HS-5 (cell line): ENCODE measurements around the gene KIAA1328.
"Not testable (repeated sequence)": the region's sequence is repeated elsewhere in the genome, so short reads cannot be mapped to it uniquely, and the experiment has no call there.

ENCODE experiments used
- DNase-seq: peaks from one replicate; pipeline ENCODE4 v3.0.0-alpha.2; 2012; ENCODE audit warnings: low read depth

Gene KIAA1328

DNA sequence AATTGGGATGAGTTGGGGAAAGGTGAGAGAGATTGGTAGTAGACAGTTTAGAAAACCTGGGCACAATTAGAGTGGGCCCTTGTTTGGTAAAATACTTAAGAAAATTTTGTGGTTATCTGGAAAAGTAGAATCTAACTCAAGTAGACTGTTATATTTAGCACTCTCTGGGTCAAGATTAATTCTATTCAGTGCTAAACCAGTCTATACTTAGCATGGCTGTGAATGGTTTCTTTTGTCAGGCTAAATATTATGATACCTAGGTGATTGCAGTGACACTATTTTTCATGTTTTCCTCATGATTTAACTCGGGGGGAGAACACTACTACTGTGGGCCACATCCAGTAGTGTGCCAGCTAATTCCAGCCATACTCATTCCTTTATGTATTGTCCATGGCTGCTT, 58.9 kb downstream of the KIAA1328 start:
- DNase-seq = no peak

DNA sequence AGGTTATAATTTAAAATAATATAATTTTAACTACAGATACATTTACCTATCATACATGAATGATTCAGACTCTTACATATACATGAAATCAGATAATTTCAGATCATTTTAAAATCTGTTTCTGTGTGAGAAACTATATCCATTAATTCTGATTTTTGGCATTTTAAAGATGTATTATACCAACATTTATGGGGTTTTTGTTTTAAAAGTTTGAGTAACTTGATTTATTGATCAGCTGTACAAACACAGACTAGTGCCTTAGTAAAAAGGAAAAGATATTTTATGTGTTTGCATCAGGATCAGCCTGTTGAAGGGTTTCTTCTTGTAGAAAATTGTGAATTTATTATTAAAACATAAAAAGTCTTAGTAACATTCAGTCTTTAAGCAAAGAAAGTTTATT, 59.9 kb downstream of the KIAA1328 start:
- no peak for DNase-seq

DNA sequence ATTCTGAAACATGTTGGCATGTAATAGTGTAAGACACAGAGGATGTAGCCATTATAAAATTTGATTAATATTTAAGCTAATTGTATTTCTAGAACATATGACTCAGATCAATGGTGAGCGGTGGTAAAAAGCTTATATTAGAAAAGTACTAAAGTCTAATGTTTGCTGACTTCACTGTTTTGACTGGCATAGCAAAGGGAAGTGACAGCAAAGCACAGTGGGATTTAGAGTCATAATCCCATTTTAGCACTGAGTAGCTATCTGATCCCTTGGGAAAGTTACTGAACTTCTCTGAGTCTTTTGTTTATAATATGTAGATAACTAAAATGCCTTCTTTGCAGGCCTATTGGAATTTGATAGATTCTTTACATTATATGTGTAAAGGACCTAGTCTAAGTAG, 60.4 kb downstream of the KIAA1328 start:
- no peak for DNase-seq

DNA sequence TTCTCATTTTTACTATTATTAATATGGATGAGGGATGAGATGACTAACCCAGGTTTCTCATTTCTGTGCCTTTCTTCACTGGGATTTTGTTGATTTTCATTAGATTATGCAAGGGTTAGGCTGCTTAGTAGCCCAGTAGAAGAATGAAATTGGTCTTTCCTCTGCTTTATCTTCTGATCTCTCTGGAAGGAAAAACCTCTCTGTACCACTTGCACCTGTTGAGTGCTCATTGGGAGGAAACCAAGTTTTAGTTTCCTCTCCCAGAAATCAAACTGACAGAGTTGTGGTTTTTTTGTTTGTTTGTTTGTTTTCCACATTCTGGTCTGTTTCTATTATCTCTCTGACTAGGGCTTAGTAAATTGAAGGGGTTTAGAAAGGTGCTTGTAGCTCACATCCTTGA, 60.8 kb downstream of the KIAA1328 start:
- no peak for DNase-seq

DNA sequence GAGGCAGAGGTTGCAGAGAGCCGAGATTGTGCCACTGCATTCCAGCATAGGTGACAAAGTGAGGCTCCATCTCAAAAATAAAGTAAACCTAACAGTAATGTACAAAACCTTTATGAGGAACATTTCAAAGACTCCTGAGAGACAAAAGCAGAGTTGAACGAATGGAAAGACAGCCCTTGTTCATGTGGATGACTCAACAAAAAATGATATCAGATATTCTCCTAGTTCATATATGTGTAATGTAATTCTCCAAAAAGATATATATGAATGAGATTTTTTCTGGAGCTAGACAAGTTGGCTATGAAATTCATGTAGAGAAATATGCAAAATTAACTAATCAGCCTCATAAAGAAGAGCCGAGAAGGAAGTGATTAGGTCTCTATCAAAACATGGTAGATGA, 61.7 kb downstream of the KIAA1328 start:
- no peak for DNase-seq

DNA sequence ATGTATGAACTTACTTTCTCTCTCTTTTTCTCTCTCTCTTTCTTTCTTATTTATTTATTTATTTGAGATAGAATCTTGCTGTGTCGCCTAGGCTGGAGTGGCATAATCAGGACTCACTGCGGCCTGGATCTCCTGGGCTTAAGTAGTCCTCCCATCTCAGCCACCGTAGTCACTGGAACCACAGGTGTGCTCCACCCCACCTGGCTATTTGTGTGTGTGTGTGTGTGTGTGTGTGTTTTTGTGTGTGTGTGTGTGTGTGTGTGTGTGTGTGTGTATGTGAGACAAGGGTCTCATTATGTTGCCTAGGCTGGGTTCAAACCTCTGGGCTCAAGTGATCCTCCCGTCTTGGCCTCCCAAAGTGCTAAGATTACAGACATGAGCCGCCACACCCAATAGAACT, 64.3 kb downstream of the KIAA1328 start:
- DNase-seq = no peak

DNA sequence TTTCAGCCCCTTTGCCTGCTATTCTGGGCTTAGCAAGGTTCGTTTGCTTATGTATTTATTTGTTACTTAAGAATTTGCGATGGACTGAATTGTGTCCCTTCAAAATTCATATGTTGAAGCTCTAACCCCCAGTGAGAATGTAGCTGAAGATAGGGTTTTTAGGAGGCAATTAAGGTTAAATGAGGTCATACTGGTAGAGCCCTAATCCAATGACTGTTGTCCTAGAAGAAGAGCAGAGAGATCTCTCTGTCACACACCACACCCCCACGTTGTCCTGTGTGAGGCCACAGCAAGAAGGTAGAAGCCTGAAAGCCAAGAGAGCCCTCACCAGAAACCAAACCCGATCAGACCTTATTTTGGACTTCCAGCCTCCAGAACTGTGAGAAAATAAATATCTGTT, 66.7 kb downstream of the KIAA1328 start:
- no peak for DNase-seq

DNA sequence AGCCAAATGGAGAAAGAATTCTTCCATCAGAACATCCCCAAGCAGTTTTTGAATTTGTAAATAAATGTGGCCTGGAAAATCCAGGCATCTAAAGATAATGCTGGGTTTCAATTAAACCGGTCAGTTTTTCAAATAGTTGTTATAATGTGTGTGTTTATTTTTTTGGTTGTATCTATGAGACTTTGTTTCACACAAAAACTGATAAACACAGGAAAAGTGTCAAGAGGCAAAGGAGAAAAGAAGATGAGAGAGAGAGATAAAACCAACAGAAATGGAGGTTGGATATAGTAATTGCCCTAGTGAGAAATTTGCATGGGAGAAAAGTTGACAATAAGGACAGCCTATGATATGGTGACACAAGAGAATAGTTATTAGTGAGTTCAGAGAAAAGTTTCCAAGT, 68.3 kb downstream of the KIAA1328 start:
- DNase-seq = no peak

DNA sequence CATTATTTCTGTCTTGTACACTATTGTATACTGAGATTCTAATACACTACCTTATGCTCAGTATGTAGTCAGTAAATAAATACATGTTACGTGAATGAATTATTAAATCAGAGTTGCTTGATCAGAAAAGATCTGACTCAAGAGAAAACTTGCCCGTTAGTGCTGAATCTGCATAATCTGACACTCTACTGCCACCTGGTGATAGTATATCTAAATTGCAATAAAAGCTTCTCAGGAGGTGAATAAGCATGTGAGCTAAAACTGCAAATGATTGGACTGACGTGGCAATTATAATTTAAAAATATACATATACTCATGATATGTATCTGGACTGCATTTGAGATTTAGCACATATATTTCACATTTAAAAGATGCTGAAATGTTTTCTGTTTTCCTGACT, 70.4 kb downstream of the KIAA1328 start:
- no peak for DNase-seq

DNA sequence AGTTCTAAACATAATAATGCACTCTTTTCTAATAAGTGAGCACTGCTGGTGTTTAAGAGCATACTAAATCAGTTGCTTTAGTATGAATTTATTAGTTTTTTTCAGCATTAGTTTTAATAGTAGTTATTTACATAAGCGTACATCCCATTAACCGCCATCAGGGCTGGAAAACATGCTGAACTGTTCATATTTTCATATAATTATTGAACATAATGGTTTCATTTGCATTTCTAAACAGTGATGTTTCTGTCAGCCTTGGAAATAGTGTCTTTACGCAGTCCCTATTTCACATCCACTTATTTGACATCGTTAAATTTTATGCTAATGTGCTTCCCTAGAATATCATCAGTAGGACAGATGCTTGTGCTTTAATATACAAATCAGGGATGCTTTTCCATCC, 71.5 kb downstream of the KIAA1328 start:
- DNase-seq = no peak

DNA sequence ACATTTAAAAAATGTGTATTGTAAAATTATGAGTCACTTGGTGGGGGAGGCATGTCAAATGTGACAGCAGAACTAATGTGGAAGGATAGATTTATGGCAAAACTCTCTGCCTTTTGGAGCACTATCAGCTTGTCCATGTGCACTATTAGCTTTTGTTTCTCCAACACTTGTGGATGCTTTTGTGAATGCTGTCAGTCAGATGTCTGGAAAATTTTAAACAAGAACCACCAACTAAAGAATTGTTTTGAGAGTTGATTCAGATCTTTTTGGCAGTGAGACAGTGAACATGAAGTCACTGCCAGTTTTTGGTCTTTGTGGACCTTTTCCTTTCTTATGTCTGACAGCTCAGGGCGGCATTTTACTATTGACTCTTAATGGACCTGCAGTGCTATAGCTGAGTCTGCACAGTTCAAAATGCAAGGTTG, 72.4 kb downstream of the KIAA1328 start:
- DNase-seq = no peak

DNA sequence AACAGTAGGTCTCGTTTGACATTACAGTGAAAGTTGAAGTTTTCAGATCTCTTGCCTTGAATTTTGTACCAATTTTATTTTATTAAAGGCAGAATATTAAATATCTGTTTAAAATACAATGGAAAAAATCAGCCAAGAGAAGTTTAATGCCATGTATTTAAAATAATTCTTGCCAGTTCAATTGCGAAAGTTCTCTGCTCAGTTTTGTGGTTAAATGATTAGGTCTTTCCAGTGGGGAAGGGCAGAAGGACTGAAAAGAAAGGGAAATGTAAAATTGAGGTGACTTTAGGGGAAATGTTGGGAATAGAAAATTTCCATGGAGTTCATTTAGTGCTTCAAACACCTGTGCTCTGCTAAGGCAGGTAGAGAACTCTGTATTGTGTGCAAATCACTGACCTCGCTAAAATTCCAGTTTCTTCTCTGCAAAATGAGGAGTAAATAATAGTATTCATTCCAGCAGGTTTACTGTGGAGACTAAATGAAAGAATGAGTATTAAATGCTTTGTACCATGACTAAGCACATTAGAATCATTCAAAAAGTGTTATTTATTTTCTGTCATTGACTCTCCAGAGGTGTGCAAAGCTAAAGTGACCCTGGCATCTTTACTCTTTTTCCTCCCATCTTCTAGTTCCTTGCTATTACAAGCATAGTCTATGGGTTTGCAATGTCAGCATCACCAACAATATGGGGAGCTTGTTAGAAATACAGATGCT, 74.4 kb downstream of the KIAA1328 start:
- DNase-seq = no peak

DNA sequence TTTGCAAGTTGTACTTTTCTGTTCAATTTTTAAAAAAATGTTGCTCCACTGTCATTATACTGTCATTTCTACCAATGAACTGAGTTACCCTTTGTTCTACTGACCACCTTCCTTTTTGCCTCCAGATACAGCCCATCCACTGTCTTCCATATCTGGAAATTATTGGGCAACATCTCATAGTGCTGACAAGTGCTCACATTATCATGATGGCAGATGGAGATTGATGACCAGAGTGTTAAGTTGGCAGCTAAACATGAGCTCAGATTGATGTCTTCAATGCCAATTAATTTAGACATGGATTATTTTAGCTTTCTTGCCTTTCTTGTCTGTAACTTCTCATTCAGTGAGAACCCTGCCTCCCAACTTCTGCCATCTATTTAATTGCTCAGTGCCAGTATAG, 76.6 kb downstream of the KIAA1328 start:
- no peak for DNase-seq

DNA sequence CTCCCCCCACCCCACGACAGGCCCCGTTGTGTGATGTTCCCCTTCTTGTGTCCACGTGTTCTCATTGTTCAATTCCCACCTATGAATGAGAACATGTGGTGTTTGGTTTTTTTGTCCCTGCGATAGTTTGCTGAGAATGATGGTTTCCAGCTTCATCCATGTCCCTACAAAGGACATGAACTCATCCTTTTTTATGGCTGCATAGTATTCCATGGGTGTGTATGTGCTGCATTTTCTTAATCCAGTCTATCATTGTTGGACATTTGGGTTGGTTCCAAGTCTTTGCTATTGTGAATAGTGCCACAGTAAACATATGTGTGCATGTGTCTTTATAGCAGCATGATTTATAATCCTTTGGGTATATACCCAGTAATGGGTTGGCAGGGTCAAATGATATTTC, 80.4 kb downstream of the KIAA1328 start:
- DNase-seq = not testable (repeated sequence)

DNA sequence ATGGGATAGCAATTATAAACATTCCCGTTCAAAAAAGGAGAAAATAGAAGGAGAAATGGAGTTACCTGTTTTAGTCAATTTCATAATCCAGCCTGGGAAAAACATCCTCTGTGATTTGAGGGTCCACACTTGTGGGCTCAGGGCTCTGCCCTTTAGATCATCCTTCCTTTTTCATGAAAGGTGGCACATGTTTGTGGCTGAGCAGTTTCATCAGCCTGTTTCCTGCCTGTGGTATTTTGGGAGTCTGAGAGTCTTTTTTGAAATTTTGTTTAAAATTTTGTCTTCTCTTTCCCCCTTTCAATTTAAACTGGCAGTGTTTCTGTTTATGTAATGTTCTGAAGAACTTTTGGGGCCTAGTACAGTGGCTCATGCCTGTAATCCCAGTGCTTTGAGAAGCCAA, 84.0 kb downstream of the KIAA1328 start:
- no peak for DNase-seq

DNA sequence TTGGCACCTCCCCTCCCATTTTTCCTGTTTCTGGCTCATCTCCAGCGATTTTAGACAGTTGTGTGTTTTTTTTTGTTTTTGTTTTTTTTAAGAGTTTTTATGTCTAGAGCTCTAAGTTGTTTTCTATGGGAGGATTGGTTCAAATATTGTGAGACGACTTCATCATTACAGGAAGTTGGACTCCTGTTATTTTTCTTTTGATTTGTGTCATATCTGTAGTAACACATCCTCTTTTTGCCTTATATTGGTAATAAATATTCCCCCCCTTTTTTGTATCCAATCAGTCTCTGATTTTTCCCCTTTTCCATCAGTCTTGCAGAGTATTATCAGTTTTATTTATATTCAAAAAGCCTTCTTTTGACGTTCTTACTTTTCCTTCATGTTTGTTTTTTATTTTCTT, 89.0 kb downstream of the KIAA1328 start:
- no peak for DNase-seq

DNA sequence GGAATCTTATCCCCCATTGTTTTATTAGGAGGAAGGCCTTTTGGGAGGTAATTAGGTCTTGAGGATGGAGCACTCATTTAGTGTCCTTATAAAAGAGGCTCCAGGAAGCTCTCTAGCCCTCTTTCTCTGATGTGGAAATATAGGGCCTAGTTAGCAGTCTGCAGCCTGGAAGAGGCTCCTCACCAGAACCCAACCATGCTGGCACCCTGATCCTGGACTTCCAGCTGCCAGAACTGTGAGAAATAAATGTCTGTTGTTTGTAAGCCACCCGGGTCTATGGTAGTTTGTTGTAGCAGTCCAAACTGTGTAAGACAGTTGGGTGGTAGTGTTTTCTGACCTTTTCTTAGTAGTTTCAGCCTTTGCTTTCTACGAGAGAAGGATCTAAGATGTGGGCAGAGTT, 100.7 kb downstream of the KIAA1328 start:
- DNase-seq = no peak

DNA sequence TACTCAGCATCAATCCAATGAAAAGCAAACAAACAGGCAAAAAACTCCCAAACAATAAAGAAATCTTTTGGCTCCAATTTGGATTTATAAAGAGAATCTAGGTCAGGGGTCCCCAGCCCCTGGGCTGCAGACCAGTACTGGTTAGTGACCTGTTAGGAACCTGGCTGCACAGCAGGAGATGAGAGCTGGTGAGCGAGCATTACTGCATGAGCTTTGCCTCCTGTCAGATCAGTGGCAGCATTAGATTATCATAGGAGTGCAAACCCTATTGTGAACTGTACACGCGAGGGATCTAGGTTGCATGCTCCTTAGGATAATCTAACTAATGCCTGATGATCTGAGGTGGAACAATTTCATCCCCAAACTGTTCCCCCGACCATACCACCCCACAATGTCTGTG, 102.2 kb downstream of the KIAA1328 start:
- DNase-seq = no peak

DNA sequence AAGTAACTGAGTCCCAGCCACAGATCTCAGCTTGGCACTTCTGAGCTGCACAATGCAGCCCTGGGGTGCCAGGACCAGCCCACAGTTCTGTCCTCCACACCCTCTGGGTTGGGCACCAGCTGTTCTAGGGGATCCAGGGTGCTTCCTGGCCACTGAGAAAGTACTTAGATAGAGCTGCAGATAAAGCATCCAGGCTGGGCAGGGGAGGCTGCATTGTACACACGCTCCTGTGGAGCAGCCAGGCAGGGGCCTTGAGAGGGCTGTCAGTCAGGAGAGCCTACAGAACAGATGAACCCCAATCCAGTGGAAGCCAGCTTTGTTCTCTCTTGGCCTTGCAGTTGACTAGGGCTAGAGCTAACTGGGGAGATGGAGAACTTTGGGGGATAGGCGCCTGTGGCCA, 104.6 kb downstream of the KIAA1328 start:
- no peak for DNase-seq

DNA sequence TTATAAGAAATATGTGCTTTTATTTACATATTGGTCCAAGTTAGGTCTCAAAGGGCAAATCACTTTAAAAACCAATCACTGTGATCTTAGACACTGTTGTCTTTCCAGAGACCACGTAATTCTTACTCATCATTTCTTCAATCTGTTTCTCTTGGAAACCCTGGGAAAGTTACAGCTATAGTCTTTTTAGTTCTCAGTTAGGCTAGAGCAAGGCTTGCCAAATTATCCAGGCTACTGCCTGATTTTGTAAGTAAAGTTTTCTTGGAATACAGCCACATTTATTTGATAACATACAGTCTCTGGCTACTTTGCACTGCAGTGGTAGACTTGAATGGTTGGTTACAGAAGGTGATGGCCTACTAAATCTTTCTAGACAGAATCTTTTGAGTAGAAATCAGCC, 106.0 kb downstream of the KIAA1328 start:
- no peak for DNase-seq

DNA sequence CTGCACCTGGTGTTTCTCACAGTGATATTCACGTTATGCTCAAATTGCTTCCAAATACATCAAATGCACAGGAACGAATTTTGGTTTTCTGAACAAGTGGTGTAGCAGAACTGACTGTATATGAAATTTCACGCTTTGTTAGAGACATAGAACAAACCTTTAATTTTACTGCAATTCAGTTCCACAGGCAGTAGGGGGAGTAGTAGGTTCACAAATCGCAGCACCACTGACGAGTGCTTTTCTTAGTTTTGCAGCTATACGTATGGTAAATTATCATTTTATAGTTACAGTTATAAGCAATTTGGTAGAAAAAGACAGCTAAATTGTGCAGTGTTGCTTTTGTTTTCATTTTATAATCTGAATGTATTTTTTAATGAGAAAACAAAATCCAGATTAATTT, 113.3 kb downstream of the KIAA1328 start:
- no peak for DNase-seq

DNA sequence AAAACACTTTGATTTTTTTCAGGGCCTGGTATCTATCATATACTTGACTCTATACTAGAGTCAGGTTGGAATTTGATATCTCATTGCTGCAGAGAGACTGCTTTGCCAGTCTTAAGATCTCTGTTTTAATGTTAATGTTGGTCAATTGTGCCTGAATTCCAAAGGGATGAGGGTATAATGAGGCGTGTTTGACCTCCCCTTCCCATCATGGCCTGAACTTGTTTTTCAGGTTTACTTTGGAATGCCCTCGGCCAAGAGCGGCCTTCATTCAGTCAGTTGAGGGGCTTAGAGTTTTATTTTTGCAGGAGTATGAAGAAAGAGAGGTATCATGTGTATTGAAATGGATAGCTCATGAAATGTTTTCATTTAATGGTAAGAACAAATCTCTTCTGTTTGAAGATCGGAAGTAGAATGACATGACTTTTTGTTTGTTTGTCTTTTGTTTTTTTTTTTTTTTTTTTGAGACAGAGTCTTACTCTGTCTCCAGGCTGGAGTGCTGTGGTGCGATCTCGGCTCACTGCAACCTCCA, 119.0 kb downstream of the KIAA1328 start:
- DNase-seq = no peak

DNA sequence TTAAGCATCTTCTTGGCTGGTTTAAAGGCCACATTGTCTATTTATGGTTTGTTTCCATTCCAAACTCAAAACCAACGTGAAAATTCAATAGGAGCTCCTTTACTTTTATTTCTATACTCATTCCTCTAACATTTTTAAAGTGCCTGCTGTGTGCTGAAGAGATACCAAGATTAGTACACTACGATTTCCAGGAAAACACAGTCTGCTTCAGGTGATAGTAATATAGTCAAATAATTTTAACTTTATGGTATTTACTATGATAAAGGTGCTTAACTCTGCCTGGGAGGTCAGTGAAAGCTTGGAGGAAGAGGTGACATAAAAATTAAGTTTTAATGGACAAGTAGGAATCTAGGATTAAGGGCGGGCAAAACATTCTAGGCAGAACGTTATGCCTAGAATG, 121.4 kb downstream of the KIAA1328 start:
- no peak for DNase-seq

DNA sequence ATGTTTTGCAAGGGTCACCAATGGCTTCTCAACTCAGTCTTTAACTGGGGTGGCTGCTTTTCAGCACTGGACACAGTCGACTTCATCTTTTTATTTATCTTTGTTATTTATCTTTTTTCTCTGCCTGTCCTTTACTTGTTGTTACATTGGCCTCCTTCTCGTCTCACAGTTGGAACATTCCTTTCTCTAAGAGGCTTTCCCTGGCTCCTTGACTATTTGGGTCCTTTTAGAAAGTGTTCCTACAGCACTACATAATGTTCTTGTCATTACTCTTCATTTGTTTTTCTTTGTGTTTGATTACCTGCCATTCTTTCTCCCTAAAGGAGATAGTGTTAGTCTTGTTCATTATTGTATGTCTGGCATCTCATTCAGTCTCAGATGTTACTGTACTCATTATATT, 122.0 kb downstream of the KIAA1328 start:
- no peak for DNase-seq
